Endothelial cell of coronary artery (primary cell): ENCODE data around the gene ASB17. TPM values are rescaled to one million over a fixed set of nuclear protein-coding genes. Genes with fewer than 3 reads are reported as not detected.

Experiments
- total RNA-seq: library from RNA; depleted of rRNA; stranded (reverse); fragments of >200 nt; gene quantifications from 2 replicates; pipeline ENCODE4 v1.2.3, GENCODE V29; 2014

The ASB17 gene, protein sequence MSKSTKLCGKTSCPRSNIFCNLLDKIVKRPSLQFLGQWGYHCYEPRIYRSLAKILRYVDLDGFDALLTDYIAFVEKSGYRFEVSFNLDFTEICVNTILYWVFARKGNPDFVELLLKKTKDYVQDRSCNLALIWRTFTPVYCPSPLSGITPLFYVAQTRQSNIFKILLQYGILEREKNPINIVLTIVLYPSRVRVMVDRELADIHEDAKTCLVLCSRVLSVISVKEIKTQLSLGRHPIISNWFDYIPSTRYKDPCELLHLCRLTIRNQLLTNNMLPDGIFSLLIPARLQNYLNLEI
- total RNA-seq: not detected in 2 replicates

DNA sequence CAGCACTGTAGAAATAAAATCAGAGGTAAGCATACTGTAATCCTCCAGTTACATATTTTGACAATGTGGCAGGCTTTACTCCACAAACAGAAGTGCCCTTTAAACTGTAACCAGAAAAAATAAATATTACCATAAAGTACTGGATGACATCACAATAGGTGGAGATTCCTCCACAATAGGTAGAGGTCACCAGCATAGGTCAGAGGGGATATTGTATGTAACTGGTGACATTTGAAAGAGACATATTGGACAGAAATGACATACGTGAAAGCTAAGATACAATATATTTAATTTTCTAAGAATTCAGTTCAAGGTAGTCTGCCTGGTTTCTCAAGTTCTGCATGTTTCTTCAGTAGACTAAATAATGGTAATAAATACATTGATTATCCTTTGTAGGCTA is at the start of gene ASB17:
ASB17 (minus strand) TSS at position 101 of the 400 bp plus-strand sequence. CDS start 113 bp downstream, outside the sequence.

Other genes with a start within 250 kb of the ASB17 start
- gene ACADM, start 207.7 kb downstream of the ASB17 start, total RNA-seq: 26.4 and 29.7 TPM in 2 replicates
- 102 TPM in 2 replicates for gene RABGGTB, start 146.1 kb downstream of the ASB17 start, total RNA-seq
- gene MSH4, start 135.5 kb downstream of the ASB17 start, total RNA-seq: 0.18 and 0.28 TPM in 2 replicates
- gene ST6GALNAC3, start 142.3 kb upstream of the ASB17 start, total RNA-seq: 23.7 and 41.8 TPM in 2 replicates